GM21529 (cell line): ENCODE data around the gene WDR45.
A peak's percentile ranks its signal among the peaks of the same experiment; 100 is the strongest.

ENCODE experiments used
- ATAC-seq: cut with Tn5 transposase; IDR thresholded peaks from one replicate; pipeline ENCODE4 v1.9.1; 2021; ENCODE audit not compliant: unreplicated experiment

Gene WDR45

DNA sequence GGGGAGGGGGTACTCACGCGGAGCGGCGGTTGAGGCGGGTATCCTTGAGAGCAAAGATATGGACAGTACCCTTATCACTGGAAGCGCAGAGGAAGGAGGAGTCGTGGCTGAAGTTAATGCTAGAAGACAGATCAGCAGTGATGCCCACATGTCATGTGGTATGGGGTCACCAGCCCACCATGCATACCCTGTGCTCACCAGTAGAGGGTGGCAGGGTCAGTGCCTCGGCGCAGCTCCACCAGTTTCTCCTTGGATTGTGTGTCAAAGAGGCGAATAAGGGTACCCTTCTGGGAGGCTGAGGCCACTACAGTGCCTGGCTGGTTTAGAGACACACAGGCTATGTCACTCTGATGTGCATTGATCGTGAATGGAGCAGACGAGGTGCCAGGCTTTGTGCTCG is 4.3 kb downstream of the WDR45 start:
- ATAC-seq, result no peak

- ATAC-seq, result peak; percentile 93
These were observed 5.8 kb downstream of the WDR45 start, which contains the start of gene PRAF2 for GRCh38 chrX:49073601-49074575. Gene PRAF2, minus strand, starts transcription at chrX:49074002. Its CDS starts 15 bp downstream, at chrX:49073987.

DNA sequence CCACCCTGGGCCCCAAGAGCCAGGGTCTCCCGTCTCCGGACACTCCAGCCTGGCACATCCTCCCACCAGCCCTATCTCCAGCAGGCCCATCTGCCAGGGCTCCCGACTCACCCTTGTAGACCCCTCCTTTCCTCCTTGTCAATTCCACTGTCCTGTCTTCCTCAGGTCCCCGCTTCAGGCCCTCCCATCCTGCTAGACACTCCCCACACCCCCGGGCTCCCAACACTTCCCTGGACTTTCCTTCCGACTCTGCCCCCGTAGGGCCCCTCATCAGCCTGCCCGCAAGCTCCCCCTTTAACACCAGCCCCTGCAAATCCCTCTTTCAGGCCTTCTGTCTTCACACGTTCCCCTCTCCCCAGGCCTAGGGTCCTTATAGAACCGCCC is 7.0 kb downstream of the WDR45 start:
- ATAC-seq, result no peak

GRCh38 chrX:49071877-49072711 is 7.6 kb downstream of the WDR45 start:
- no peak for ATAC-seq

GRCh38 chrX:49070988-49071387 is 8.7 kb downstream of the WDR45 start:
- no peak for ATAC-seq

DNA sequence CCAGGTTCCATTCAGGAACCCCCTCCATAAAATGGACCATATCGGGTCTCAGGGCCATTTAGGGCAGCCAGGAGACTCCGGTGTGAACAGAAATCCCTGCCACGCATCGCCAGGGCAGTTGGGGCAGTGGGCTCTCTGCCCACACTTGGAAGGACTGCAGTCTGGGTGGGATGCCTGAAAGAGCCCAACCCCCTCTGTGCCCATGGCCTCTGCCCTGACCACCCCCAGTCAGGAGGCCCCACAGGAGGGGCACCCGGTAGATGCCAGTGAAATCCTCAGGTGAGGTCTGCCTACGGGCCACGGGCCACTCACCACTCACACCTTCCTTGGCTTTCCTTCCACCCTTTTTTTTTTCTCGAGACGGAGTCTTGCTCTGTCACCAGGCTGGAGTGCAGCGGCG is 10.6 kb downstream of the WDR45 start:
- ATAC-seq, result no peak

DNA sequence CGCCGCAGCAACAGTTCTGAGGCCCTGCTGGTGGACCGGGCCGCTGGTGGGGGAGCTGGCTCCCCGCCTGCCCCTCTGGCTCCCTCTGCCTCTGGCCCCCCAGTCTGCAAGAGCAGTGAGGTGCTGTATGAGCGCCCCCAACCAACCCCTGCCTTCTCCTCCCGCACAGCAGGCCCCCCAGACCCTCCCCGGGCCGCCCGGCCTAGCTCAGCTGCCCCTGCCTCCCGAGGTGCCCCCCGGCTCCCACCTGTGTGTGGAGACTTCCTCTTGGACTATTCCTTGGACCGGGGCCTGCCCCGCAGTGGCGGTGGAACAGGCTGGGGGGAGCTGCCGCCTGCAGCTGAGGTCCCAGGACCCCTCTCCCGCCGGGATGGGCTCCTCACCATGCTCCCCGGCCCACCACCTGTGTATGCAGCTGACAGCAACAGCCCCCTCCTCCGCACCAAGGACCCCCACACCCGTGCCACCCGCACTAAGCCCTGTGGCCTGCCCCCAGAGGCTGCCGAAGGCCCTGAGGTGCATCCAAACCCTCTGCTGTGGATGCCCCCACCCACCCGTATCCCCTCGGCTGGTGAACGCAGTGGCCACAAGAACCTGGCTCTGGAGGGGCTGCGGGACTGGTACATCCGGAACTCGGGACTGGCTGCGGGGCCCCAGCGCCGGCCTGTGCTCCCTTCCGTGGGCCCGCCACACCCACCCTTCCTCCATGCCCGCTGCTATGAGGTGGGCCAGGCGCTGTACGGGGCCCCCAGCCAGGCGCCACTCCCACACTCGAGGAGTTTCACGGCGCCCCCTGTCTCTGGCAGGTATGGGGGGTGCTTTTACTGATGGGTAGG is 12.2 kb downstream of the WDR45 start:
- ATAC-seq, result no peak

- ATAC-seq, result no peak
These were observed 13.0 kb downstream of the WDR45 start for GRCh38 chrX:49066690-49067089.

GRCh38 chrX:49066278-49066677 is 13.4 kb downstream of the WDR45 start:
- ATAC-seq, result no peak

- ATAC-seq, result no peak
These were observed 15.0 kb downstream of the WDR45 start for GRCh38 chrX:49064735-49065134.

DNA sequence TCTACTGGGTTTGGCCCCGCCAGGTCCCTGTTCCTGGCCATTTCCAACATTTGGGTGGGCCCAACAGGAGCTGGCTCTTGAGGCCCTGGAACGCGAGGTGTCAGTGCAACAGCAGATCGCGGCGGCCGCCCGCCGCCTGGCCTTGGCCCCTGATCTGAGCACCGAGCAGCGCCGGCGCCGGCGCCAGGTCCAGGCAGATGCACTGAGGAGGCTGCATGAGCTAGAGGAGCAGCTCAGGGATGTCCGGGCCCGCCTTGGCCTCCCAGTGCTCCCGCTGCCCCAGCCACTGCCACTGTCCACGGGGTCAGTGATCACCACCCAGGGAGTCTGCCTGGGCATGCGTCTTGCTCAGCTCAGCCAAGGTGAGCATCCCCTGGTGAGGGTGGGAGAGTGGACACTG is 15.4 kb downstream of the WDR45 start:
- ATAC-seq, result no peak

- no peak for ATAC-seq
These were observed 16.0 kb downstream of the WDR45 start for GRCh38 chrX:49063715-49064114.

- no peak for ATAC-seq
These were observed 17.8 kb downstream of the WDR45 start for GRCh38 chrX:49061916-49062315.

GRCh38 chrX:49061490-49061889 is 18.2 kb downstream of the WDR45 start:
- ATAC-seq, result no peak

GRCh38 chrX:49060914-49061313 is 18.8 kb downstream of the WDR45 start:
- no peak for ATAC-seq

DNA sequence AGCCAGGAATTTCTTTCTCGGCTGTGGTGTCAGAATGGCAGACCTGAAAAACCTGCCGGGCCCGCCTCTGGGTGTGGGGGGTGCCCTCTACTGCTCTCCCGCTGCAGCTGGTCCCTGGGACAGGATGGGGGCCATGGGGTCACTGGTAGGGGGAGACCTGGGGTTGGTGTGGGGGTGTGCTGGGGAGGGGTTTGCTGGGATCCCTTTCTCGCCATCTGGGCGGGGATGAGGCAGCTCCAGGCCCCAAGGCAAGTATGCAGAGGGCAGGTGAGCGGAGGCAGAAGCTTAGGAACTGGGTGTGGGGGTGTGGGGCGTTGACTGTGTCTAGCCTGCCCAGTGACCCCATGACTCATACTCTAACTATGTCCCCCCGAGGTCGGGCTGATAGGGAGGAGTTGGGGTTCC is 20.0 kb downstream of the WDR45 start:
- no peak for ATAC-seq

GRCh38 chrX:49059201-49059600 is 20.5 kb downstream of the WDR45 start:
- no peak for ATAC-seq

DNA sequence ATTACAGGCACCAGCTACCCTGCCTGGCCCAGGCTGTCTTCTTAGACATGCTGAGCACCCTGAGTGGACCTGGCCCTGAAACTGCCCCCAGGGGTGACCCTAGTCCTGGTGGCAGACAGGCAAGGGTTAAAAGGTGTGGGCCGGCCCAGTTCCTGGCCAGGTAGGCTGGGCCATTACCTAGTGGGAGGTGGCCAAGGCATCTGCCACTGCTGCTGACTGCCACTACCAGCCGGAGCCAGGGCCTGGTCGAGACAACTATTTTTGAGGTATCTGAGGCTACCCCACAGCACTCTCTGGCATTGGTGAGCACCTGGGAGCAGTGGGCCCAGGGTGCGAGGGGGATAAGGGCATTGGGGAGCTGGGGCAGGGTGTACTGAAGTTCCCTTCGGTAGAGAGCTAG is 20.9 kb downstream of the WDR45 start, which contains the start of gene CCDC120:
Gene CCDC120, plus strand, starts transcription at position 206 of the 400 bp plus-strand sequence. CDS start 3,043 bp downstream, outside the sequence.
- no peak for ATAC-seq

DNA sequence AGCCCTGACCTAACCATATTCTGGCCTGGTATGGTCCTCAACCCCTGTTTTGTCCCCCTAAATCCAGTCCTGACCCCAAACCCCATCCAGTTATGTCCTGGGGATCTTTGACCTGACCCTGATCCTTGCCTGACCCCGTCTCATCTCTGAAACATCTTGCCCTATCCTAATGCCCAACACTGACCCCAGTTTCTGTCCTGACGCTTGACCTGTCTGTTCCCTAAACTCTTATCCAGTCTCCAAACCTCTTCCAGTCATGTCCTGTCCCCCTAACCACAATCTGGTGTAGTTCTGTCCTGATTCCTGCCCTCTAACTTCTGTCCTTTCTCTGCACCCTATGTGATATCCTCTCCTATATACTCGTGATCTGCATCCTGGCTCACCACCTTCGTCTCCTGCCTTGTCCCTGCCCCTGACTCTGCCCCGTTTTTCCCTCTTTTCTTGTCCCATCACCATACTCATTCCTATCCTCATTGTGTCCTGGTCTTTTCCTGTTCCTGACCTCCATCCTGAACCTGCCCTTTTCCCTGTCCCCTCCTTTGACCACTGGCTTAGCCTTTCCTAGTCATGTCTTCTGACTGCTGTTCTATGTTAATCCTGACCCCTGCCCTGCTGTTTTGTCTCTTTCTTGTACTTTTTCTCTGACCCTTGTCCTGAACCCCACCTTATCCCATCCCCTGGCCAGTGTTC is 25.5 kb downstream of the WDR45 start:
- no peak for ATAC-seq
